HFF-Myc (cell line): ENCODE results near the gene MICAL2.

ENCODE experiments used
- DNase-seq: peaks from one replicate; pipeline ENCODE4 v3.0.0-alpha.2; 2011; ENCODE audit warnings: low read depth; ENCODE audit errors: extremely low read depth
- H3K4me3 ChIP-seq: replicated peaks from 2 replicates; pipeline ENCODE4 v1.5.1; 2011; ENCODE audit warnings: low read depth, mild to moderate bottlenecking, control low read depth, low read length
- CTCF ChIP-seq: IDR thresholded peaks from 2 replicates; pipeline ENCODE4 v1.5.1; 2012; ENCODE audit warnings: mild to moderate bottlenecking, low read depth, low read length, control low read depth; ENCODE audit errors: missing control alignments

MICAL2 gene

DNA sequence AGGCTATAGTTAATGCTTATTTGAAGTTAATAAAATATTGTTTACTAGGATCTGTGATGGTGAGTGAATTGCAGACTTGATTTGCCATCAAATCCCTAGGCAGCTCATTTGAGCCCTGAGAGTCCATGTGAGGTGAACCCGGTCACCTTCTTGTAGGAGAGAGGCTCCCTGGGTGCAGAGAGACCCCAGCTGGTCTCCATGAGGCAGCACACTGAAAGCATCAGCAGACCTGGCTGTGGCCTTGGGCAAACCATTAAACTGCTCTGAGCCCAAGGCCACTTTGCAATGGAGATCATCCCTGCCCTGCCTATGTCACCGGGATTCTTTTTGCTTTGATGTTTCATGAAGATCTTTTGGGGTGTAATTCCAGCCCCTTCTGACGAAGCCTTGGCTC is 125.2 kb downstream of the MICAL2 start:
- peak; percentile 14 for TF ChIP-seq CTCF
- DNase-seq, result no peak
- H3K4me3 ChIP-seq, result no peak overlapping the region

DNA sequence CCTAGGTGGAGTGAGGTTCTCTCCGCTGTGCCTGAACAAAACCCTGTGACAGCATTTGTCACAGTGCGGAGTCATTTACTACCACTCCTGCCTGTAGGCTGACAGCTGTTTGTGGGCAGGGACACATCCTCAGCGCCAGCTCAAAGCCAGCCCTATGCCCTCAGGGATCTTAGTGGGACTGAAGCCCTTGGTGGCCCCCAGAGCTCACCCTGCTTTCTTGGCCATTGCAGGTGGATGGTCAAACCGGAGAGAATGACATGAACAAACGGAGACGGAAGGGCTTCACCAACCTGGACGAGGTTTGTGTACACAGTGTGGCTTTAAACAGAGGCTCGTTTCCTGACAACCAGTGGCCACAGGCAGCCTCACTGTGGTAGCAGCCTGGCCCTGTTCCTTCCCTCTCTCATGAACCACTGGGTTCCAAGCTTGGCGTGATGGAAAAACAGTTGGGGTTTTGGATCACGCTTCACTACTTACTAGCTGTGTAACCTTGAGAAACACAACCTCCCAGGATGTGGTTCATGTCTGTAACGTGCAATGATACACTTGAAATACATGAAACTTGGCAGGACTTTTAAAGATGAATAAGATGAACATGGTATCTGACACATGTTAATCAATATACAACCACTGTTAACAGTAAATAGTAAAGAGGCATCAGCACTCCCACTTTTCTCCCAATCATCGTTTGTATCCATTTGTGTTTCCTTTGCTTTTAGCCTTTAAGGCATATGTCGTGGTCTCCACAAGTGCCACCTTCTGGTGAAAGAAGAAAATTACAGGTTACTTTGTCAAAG is 125.8 kb downstream of the MICAL2 start:
- H3K4me3 ChIP-seq, result no peak overlapping the region
- peak; percentile 37 for DNase-seq
- TF ChIP-seq CTCF, result peak; percentile 57

GRCh38 chr11:12236744-12237101 is 126.3 kb downstream of the MICAL2 start:
- TF ChIP-seq CTCF, result no peak
- no peak overlapping the region for H3K4me3 ChIP-seq
- DNase-seq, result no peak

DNA sequence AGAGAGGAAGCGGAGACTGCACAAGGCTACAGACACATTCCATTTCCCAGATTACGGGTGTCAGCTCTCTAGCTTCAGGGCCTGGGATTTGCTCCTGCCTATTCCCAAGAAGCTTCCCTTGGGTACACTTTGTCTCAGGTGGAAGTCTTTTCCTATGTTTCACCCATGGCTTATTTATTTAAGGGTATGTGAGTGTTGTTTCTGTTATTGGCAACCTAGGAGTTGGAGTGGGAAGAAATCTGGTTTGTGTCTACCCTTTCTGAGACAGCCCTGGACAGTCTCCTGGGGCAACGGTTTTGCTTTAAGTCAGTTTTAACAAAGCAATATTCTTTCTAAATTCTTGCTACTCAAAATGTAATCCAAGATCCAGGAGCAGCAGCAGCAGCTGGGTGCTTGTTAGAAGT is 127.0 kb downstream of the MICAL2 start:
- no peak overlapping the region for H3K4me3 ChIP-seq
- TF ChIP-seq CTCF, result no peak
- no peak for DNase-seq

DNA sequence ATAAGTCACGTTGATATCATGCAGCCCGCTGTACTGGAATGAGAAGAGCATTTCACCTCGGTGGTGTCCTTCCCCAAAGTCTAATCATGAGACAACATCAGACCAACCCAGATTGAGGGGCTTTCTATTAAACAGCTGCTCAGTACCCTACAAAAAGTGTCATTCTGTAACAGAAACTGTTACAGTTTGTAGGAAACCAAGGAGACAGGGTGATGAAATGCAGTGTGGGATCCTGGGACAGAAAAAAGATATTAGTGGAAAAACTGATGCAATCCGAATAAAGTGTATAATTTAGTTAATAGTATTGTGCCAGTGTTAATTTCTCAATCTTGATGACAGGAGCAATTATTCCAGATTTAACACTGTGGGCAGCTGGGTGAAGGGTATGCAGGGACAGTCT is 128.0 kb downstream of the MICAL2 start:
- no peak for TF ChIP-seq CTCF
- no peak for DNase-seq
- no peak overlapping the region for H3K4me3 ChIP-seq

GRCh38 chr11:12239396-12239795 is 129.0 kb downstream of the MICAL2 start:
- no peak overlapping the region for H3K4me3 ChIP-seq
- no peak for TF ChIP-seq CTCF
- DNase-seq, result no peak
